Measurements from ENCODE around the gene MAMSTR. TPM values are rescaled to one million over a fixed set of nuclear protein-coding genes. Genes with fewer than 3 reads are reported as not detected.

MAMSTR gene
- total and polyA plus RNA-seq, 10 of the 15 experiments (the other 5 are each of a cell fraction or from before 2014, with no cell fraction given), result 0.04 to 0.73 (median 0.31) TPM; not detected in 1

GRCh38 chr19:48746738-48747575, 27.4 kb upstream of the MAMSTR start, which contains the start of gene IZUMO1:
Gene IZUMO1 (minus strand): TSS chr19:48746909. CDS start chr19:48745859, 1,050 bp downstream.
- Histone ChIP-seq H3K4me3 (no peak within 1 kb of the TSS), H3K79me2 (ENCODE audit: control insufficient read depth, insufficient read depth, low read length) (no peaks in the 10 kb centered on the region), H3K9me3 (replicated peaks; ENCODE audit: control insufficient read depth, insufficient read depth, low read length) (peaks cover 2% of the 10 kb centered on the region; the same call in 1 of the 3 replicates), H3K36me3 (ENCODE audit: control insufficient read depth in 2 of 2, insufficient read depth in 2 of 2, low read length in 1 of 2) (no peaks in the 10 kb centered on the region), H3K27ac (ENCODE audit: control insufficient read depth, insufficient read depth) (no peak within 1 kb of the TSS), H3K4me1 (ENCODE audit: control insufficient read depth, insufficient read depth, low read length) (no peaks in the 10 kb centered on the region), H3K27me3 (replicated peaks in 1 of 2; ENCODE audit: control insufficient read depth in 2 of 2, insufficient read depth in 2 of 2, low read length in 1 of 2) (no peaks in the 10 kb centered on the region; a peak in 1 of 4 replicates), H3K4me2 (ENCODE audit: control insufficient read depth, insufficient read depth) (peak within 1 kb of the TSS; percentile 60), H3K9ac (ENCODE audit: control insufficient read depth, insufficient read depth, low read length) (no peak within 1 kb of the TSS), H4K20me1 (ENCODE audit: control insufficient read depth, insufficient read depth) (no peaks in the 10 kb centered on the region), H2AFZ (ENCODE audit: control insufficient read depth, low read depth, low read length) (peak within 1 kb of the TSS; percentile 29; the same call in 1 of the 2 replicates)
- intact Hi-C loops (cut with micrococcal nuclease; ENCODE audit: unreplicated experiment), result no loop called here
- CTCF ChIA-PET, result interaction anchor here (0.7 to 1.2 kb wide), 2 partner anchors 77 to 95 kb away, joined by 3 read pairs; no protein-coding TSS in a partner anchor
- BruUV-seq (replicated peaks), result no TSS peak
- peak; percentile 80 for ATAC-seq
- TF ChIP-seq ATF7 (IDR thresholded peaks at IDR 0.05; ENCODE audit: low read depth) (0 out of 2 replicates have a peak, but pooled peaks have one; percentile 31), YY1 (IDR thresholded peaks at IDR 0.05; ENCODE audit: low read depth, low read length) (peak; percentile 66; the same call in 1 of the 2 replicates), IKZF1 (conservative IDR thresholded peaks at IDR 0.05) (peak; percentile 69), EZH2 (IDR thresholded peaks at IDR 0.05; ENCODE audit: borderline replicate concordance, control insufficient read depth, low read depth, low read length) (no peak), CREM (IDR thresholded peaks at IDR 0.05; ENCODE audit: low read depth) (peak; percentile 75), TARDBP (IDR thresholded peaks at IDR 0.05; ENCODE audit: borderline replicate concordance) (peak; percentile 83; the same call in 1 of the 2 replicates), SMC3 (IDR thresholded peaks at IDR 0.05; ENCODE audit: borderline replicate concordance, low read length) (no peak), SKIL (IDR thresholded peaks at IDR 0.05; ENCODE audit: low read depth, poor library complexity, severe bottlenecking) (no peak), SUZ12 (IDR thresholded peaks at IDR 0.05; ENCODE audit: unreplicated experiment) (no peak), JUNB (IDR thresholded peaks at IDR 0.05) (no peak), SIX5 (IDR thresholded peaks at IDR 0.05; ENCODE audit: low read depth, low read length, severe bottlenecking) (peak; percentile 94), USF2 (IDR thresholded peaks at IDR 0.05; ENCODE audit: borderline replicate concordance, low read depth, low read length) (no peak), NFYB (IDR thresholded peaks at IDR 0.05; ENCODE audit: insufficient read depth, low read depth, low read length) (peak; percentile 59; the same call in 1 of the 2 replicates), HCFC1 (IDR thresholded peaks at IDR 0.05; ENCODE audit: low read length) (peak; percentile 93), MEF2A (IDR thresholded peaks at IDR 0.05; ENCODE audit: insufficient read depth, low read depth, low read length) (no peak), MLLT1 (IDR thresholded peaks at IDR 0.05) (no peak)
- SMC1A ChIA-PET (ENCODE audit: uncharacterized antibody, unreplicated experiment), result no interaction called here
- WGBS (ENCODE audit: insufficient coverage, insufficient replicate concordance, low lambda C conversion rate, missing lambda C conversion rate), result 4% methylated on average over 31 of the region's 31 CpGs
- no peak for DNase-seq (ENCODE audit: low read depth, low spot score)
- peak; percentile 27 for FAIRE-seq
- RAD21 ChIA-PET (ENCODE audit: unreplicated experiment), result no interaction called here
- in situ Hi-C loops (cut with MboI), result no loop called here
- POLR2A ChIA-PET, result interaction anchor here (0.6 kb wide), 1 partner anchor 32 kb away, joined by 3 read pairs; no protein-coding TSS in a partner anchor
